ENCODE data around the gene PITPNC1. TPM values are rescaled to one million over a fixed set of nuclear protein-coding genes. Genes with fewer than 3 reads are reported as not detected.

The PITPNC1 gene
- total RNA-seq, 1 experiment from 2014 or later, result 4.2 TPM

DNA sequence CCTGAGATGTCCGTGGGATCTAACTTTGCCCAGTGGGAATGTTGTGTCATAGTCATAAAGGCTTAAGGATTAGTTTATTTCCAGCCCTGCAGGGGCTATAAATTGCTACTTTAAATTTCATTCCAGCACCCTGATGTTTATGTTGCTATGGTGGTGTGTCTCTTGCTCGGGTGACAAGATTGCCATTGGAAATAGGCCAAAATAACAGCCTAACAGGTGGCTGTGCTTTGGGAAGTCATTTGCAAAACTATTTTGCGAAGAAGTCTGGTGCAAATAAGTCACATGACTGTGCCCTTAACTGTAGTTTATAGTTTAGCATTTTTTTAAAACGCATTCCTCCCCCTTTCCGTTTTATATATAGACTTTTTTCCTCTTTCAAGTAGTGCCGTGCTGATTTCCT, 23.1 kb downstream of the PITPNC1 start:
- Histone ChIP-seq H3K9me3 (no peaks in the 10 kb centered on the region), H3K27me3 (replicated peaks; ENCODE audit: control insufficient read depth, insufficient read depth, low read length) (no peaks in the 10 kb centered on the region), H3K4me3 (ENCODE audit: low read depth, low read length) (no peak overlapping the region), H3K4me1 (no peaks in the 10 kb centered on the region), H3K36me3 (ENCODE audit: control insufficient read depth, insufficient read depth, low read length) (no peaks in the 10 kb centered on the region)
- TF ChIP-seq, protein P1, sequence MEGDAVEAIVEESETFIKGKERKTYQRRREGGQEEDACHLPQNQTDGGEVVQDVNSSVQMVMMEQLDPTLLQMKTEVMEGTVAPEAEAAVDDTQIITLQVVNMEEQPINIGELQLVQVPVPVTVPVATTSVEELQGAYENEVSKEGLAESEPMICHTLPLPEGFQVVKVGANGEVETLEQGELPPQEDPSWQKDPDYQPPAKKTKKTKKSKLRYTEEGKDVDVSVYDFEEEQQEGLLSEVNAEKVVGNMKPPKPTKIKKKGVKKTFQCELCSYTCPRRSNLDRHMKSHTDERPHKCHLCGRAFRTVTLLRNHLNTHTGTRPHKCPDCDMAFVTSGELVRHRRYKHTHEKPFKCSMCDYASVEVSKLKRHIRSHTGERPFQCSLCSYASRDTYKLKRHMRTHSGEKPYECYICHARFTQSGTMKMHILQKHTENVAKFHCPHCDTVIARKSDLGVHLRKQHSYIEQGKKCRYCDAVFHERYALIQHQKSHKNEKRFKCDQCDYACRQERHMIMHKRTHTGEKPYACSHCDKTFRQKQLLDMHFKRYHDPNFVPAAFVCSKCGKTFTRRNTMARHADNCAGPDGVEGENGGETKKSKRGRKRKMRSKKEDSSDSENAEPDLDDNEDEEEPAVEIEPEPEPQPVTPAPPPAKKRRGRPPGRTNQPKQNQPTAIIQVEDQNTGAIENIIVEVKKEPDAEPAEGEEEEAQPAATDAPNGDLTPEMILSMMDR (IDR thresholded peaks at IDR 0.05; ENCODE audit: insufficient read depth in 1 of 2, low read depth in 1 of 2, low read length in 1 of 2, severe bottlenecking in 1 of 2, unreplicated experiment in 1 of 2), result no peak
- Mint-ChIP-seq H3K4me1 (ENCODE audit: low read depth, unreplicated experiment) (no peaks in the 10 kb centered on the region), H3K36me3 (ENCODE audit: insufficient read depth, unreplicated experiment) (no peaks in the 10 kb centered on the region), H3K27me3 (ENCODE audit: insufficient read depth, unreplicated experiment) (no peaks in the 10 kb centered on the region), H3K27ac (ENCODE audit: unreplicated experiment) (no peak overlapping the region), H3K4me3 (ENCODE audit: unreplicated experiment) (no peak overlapping the region), H3K9me3 (ENCODE audit: unreplicated experiment) (no peaks in the 10 kb centered on the region)
- intact Hi-C loops (cut with micrococcal nuclease; ENCODE audit: unreplicated experiment), result no loop called here
- no TSS peak for BruUV-seq (replicated peaks)
- ChIA-PET CTCF (no interaction called here), POLR2A (no interaction called here)
- DNase-seq, result no peak

DNA sequence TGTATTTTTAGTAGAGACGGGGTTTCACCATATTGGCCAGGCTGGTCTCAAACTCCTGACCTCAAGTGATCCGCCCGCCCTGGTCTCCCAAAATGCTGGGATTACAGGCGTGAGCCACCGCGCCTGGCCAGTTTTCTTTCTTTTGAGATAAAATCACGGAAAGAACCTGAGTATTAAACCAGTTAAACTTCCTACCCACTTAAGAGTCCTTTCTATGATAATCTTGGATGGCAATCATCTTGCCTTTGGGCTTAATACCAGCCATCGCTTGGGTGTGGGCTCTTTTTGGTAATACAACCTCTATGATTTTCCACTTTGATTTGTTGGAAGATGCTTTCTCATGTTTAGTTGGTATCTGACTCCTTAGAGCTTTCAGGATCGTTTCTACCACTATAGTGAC, 24.0 kb downstream of the PITPNC1 start:
- Mint-ChIP-seq H3K36me3 (ENCODE audit: insufficient read depth, unreplicated experiment) (no peaks in the 10 kb centered on the region), H3K4me3 (ENCODE audit: unreplicated experiment) (no peak overlapping the region), H3K27me3 (ENCODE audit: insufficient read depth, unreplicated experiment) (no peaks in the 10 kb centered on the region), H3K9me3 (ENCODE audit: unreplicated experiment) (no peaks in the 10 kb centered on the region), H3K27ac (ENCODE audit: unreplicated experiment) (no peak overlapping the region), H3K4me1 (ENCODE audit: low read depth, unreplicated experiment) (no peaks in the 10 kb centered on the region)
- no peak for DNase-seq
- Histone ChIP-seq H3K9me3 (no peaks in the 10 kb centered on the region), H3K4me1 (no peaks in the 10 kb centered on the region), H3K4me3 (ENCODE audit: low read depth, low read length) (no peak overlapping the region), H3K36me3 (ENCODE audit: control insufficient read depth, insufficient read depth, low read length) (no peaks in the 10 kb centered on the region), H3K27me3 (replicated peaks; ENCODE audit: control insufficient read depth, insufficient read depth, low read length) (no peaks in the 10 kb centered on the region)
- TF ChIP-seq, protein P1 (IDR thresholded peaks at IDR 0.05; ENCODE audit: insufficient read depth in 1 of 2, low read depth in 1 of 2, low read length in 1 of 2, severe bottlenecking in 1 of 2, unreplicated experiment in 1 of 2), result no peak
- no TSS peak for BruUV-seq (replicated peaks)
- ChIA-PET CTCF (no interaction called here), POLR2A (no interaction called here)
- intact Hi-C loops (cut with micrococcal nuclease; ENCODE audit: unreplicated experiment), result no loop called here

DNA sequence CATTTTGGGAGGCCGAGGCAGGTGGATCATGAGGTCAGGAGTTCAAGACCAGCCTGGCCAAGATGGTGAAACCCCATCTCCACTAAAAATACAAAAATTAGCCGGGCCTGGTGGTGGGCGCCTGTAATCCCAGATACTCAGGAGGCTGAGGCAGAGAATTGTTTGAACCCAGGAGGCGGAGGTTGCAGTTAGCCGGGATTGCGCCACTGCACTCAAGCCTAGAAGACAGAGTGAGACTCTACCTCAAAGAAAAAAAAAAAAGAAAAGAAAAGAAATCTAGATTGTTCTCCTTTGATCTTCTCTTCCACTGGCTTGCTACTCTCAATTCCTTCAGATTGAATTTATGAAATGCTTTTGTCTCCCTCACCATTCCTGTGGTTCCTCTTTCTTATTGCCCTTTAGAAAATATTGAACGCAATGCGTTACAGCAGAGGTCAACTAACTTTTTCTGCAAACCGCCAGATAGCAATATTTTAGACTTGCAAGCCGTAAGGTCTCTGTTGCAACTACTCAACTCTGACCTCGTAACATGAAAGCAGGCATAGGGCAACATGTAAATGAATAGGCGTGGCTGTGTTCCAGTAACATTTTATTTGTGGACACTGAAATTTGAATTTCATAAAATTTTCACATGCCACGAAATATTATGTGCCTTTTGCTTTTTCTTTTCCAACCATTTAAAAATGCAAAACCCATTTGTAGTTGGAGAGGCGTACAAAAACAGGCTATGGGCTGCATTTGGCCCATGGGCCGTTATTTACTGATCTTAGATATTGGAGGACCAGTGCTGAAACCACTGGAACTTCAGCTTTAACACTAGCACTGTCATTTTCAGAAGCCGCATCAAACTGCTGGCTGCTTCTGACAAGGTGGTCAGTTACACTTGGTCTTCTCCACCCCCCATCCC, 24.8 kb downstream of the PITPNC1 start:
- Mint-ChIP-seq H3K27me3 (ENCODE audit: insufficient read depth, unreplicated experiment) (no peaks in the 10 kb centered on the region), H3K4me3 (ENCODE audit: unreplicated experiment) (no peak overlapping the region), H3K9me3 (ENCODE audit: unreplicated experiment) (no peaks in the 10 kb centered on the region), H3K27ac (ENCODE audit: unreplicated experiment) (no peak overlapping the region), H3K4me1 (ENCODE audit: low read depth, unreplicated experiment) (no peaks in the 10 kb centered on the region), H3K36me3 (ENCODE audit: insufficient read depth, unreplicated experiment) (no peaks in the 10 kb centered on the region)
- Histone ChIP-seq H3K4me1 (no peaks in the 10 kb centered on the region), H3K27me3 (replicated peaks; ENCODE audit: control insufficient read depth, insufficient read depth, low read length) (no peaks in the 10 kb centered on the region), H3K36me3 (ENCODE audit: control insufficient read depth, insufficient read depth, low read length) (no peaks in the 10 kb centered on the region), H3K9me3 (no peaks in the 10 kb centered on the region), H3K4me3 (ENCODE audit: low read depth, low read length) (no peak overlapping the region)
- TF ChIP-seq, protein P1 (IDR thresholded peaks at IDR 0.05; ENCODE audit: insufficient read depth in 1 of 2, low read depth in 1 of 2, low read length in 1 of 2, severe bottlenecking in 1 of 2, unreplicated experiment in 1 of 2), result no peak
- CTCF ChIA-PET, result no interaction called here
- intact Hi-C loops (cut with micrococcal nuclease; ENCODE audit: unreplicated experiment), result no loop called here
- POLR2A ChIA-PET, result no interaction called here
- no peak for DNase-seq
- no TSS peak for BruUV-seq (replicated peaks)
